OCI-LY3 (cell line): ENCODE results near the gene CBX4.

Experiments used
- CTCF ChIP-seq: fragments of 200-600, 300-600 bp; sonication (generic); IDR thresholded peaks from 2 replicates; pipeline ENCODE4 v1.5.1; 2014; ENCODE audit warnings: antibody characterized with exemption, low read length, low read depth
- EZH2phosphoT487 ChIP-seq: fragments of 200-600 bp; shearing (Covaris generic); IDR thresholded peaks from 2 replicates; pipeline ENCODE4 v1.6.1; 2018; ENCODE audit warnings: antibody characterized with exemption, mixed run types, low read depth

DNA sequence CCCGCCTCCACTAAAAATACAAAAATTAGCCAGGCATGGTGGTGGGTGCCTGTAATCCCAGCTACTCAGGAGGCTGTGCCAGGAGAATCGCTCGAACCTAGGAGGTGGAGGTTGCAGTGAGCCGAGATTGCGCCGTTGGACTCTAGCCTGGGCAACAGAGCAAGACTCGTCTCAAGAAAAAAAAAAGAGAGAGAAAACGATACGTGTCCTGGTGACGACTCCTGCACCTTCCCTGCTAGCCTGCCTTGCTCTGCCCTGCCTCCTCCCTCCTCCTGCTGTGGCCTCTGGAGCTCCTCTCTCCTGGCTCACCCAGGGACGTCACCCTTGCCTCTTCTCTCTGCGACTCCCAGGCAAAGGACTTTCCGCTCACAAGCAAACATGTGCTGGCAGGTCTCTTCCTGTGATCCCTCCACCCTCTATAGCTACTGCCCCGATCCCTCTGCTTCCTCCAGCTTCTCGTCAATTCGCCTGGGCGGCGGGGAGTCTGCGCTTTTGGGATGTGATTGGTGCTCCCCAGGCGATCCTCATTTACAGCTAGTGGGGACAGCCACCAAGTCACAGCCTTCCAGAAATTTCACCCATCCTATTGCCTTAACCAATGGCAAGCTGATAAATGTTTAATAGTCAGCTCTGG lies 25.5 kb upstream of the CBX4 start:
- TF ChIP-seq EZH2phosphoT487 (no peak), CTCF (no peak)
